Upper lobe of right lung (tissue), 1 donor: ENCODE data around the gene CNTN1. TPM values are rescaled to one million over a fixed set of nuclear protein-coding genes. Genes with fewer than 3 reads are reported as not detected.
"Not testable (repeated sequence)": the region's sequence is repeated elsewhere in the genome, so short reads cannot be mapped to it uniquely, and the experiment has no call there.

Source experiments
- ATAC-seq: fragments of 200-7000 bp; cut with Tn5 transposase; one replicate; pipeline ENCODE4 v1.9.1; 2020; ENCODE audit warnings: mild to moderate bottlenecking, moderate library complexity
- DNase-seq: peaks from one replicate; pipeline ENCODE4 v3.0.0-alpha.2; 2020
- H3K27ac ChIP-seq: fragments of 200-600 bp; one replicate; pipeline ENCODE4 v1.8.0; 2022
- H3K27me3 ChIP-seq: fragments of 200-600 bp; one replicate; pipeline ENCODE4 v1.8.0; 2022; ENCODE audit warnings: mild to moderate bottlenecking
- H3K36me3 ChIP-seq: fragments of 200-600 bp; one replicate; pipeline ENCODE4 v1.8.0; 2022
- H3K4me1 ChIP-seq: fragments of 200-600 bp; one replicate; pipeline ENCODE4 v1.8.0; 2022
- H3K4me3 ChIP-seq: fragments of 200-600 bp; one replicate; pipeline ENCODE4 v1.8.0; 2022; ENCODE audit warnings: mild to moderate bottlenecking
- H3K9me3 ChIP-seq: fragments of 200-600 bp; one replicate; pipeline ENCODE4 v1.8.0; 2022
- intact Hi-C: fragments of 100-400 bp; cut with DNase I; formaldehyde crosslinking; loops from one replicate; pipeline ENCODE4 v1.11.0; 2022
- total RNA-seq: library from RNA; stranded (reverse); fragmentation: NEBNext Ultra II Directional; extraction: Animal tissue kit (Norgen Biotek cat#: 25700); gene quantifications from one replicate; pipeline ENCODE4 v1.2.1, GENCODE V29; 2021
- TF ChIP-seq, protein P1 (sequence below): fragments of 200-600 bp; IDR thresholded peaks from one replicate; pipeline ENCODE4 v1.8.0; 2022; ENCODE audit warnings: antibody characterized with exemption
- donor health status: DM: no; HTN: yes; CAD: no; lungs with severe emphysema.

The CNTN1 gene
- total RNA-seq, 1 donor from 2014 or later = 15.1 TPM

DNA sequence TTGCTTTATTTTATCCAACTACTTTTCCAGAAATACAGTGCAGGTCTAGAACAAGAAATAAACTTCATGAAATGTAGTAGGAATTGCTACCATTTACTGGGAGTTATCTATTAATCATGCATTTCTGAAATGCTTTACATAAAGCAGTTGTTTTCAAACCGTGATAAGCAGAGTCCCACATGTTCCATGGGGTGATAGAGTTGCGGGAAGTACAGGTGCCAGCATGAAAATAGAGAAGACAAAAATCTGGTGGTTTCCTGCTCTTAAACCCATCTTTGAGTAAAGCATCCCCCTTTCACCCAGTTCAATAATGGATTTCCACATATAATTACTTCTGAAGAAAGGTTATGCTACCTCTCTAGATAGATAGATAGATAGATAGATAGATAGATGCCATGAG lies 372.2 kb downstream of the CNTN1 start:
- no peaks in the 10 kb centered on the region for H3K9me3 ChIP-seq
- no peaks in the 10 kb centered on the region for H3K36me3 ChIP-seq
- H3K27me3 ChIP-seq = no peaks in the 10 kb centered on the region
- intact Hi-C loops = no loop called here
- DNase-seq (no peak), ATAC-seq (no peak)
- TF ChIP-seq, protein P1, sequence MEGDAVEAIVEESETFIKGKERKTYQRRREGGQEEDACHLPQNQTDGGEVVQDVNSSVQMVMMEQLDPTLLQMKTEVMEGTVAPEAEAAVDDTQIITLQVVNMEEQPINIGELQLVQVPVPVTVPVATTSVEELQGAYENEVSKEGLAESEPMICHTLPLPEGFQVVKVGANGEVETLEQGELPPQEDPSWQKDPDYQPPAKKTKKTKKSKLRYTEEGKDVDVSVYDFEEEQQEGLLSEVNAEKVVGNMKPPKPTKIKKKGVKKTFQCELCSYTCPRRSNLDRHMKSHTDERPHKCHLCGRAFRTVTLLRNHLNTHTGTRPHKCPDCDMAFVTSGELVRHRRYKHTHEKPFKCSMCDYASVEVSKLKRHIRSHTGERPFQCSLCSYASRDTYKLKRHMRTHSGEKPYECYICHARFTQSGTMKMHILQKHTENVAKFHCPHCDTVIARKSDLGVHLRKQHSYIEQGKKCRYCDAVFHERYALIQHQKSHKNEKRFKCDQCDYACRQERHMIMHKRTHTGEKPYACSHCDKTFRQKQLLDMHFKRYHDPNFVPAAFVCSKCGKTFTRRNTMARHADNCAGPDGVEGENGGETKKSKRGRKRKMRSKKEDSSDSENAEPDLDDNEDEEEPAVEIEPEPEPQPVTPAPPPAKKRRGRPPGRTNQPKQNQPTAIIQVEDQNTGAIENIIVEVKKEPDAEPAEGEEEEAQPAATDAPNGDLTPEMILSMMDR = no peak
- H3K4me3 ChIP-seq = no peak overlapping the region
- H3K27ac ChIP-seq = no peak overlapping the region
- H3K4me1 ChIP-seq = no peaks in the 10 kb centered on the region

DNA sequence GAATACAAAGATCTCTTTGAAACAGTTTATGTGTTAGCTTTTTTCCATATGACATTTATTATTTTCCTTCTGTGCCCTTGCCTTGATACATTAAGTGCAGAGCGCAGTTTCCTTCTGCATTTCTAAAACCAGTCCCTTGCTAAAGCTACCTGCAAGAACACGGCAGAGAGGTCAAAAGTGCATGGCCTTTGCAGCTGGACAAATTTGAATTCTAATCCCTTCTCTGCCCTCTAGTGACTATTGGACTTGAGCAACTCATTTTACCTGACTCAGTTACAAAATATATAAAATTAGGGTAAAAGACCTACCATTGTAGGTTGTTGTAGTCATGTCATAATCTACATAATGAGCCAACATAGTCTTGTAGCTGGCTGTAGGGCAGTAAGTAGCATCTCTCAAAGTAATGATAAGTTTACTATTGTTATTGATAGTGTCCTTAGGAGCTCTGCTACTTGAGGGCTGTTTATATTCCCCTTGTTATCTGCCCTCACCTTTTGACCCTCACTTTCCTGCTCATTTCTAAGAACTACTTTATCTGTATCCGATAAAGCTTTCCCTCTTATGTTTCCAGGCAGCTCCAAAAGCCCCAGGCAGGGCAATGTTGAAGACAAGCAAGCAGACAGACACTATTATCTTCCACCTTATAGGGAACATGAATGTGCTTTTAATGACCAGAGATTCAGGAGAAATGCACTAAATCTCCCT lies 375.9 kb downstream of the CNTN1 start:
- no peak overlapping the region for H3K4me3 ChIP-seq
- intact Hi-C loops = no loop called here
- no peaks in the 10 kb centered on the region for H3K9me3 ChIP-seq
- no peak for DNase-seq
- ATAC-seq = no peak
- no peaks in the 10 kb centered on the region for H3K27me3 ChIP-seq
- H3K36me3 ChIP-seq = no peaks in the 10 kb centered on the region
- no peaks in the 10 kb centered on the region for H3K4me1 ChIP-seq
- H3K27ac ChIP-seq = no peak overlapping the region
- TF ChIP-seq, protein P1 = no peak

DNA sequence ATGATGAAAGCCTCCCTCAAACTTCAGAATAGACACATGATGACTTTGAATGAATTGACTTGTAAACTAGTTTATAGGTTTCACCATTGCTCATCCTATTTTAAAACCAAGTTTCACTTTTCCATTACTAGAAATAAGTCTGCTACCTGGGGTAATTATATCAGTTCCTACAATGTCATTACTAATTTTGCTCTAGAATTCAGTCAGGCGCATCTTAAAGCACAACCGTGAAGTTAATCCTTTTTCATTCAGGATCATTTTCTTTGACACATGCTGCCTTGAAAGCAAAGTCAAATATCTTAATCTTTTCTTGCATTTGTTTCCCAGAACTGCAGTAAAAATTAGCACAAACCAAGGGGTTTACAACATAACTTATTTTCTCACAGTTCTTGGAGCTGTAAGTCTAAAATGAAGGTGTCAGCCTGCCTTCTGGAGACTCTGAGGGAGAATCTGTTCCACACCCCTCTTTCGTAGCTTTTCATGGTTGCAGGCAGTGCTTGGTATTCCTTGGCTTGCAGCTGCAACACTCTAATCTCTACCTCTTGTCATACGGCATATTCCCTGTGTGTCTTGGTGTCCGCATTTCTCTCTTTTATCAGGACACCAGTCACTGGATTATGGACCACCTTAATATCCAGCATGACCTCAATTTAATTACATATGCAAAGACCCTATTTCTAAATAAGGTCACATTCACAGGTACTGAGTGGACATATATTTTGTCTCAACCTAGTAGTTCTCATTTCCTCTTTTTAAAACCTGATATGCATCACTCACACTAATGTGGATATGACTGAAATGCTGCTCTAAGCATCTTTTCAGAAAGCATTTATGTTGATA lies 381.6 kb downstream of the CNTN1 start:
- intact Hi-C loops = no loop called here
- no peak for ATAC-seq
- Histone ChIP-seq H3K27ac (no peak overlapping the region), H3K27me3 (no peaks in the 10 kb centered on the region), H3K36me3 (no peaks in the 10 kb centered on the region), H3K4me3 (no peak overlapping the region), H3K9me3 (no peaks in the 10 kb centered on the region), H3K4me1 (no peaks in the 10 kb centered on the region)
- DNase-seq = no peak
- TF ChIP-seq, protein P1 = no peak

DNA sequence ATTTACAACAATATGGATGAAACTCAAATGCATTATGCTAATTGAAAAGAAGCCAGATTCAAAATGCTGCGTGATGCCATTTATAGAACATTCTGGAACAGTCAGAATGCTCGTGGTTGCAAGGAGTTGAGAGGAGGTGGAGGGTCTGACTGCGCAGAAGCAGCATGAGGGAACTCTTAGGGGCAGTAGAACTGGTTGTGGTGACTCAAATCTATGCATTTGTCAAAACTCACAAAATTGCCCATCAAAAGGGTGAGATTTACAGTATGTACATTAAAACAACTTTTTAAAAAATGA lies 382.2 kb downstream of the CNTN1 start:
- no peaks in the 10 kb centered on the region for H3K4me1 ChIP-seq
- intact Hi-C loops = no loop called here
- DNase-seq = no peak
- no peak overlapping the region for H3K27ac ChIP-seq
- H3K9me3 ChIP-seq = no peaks in the 10 kb centered on the region
- ATAC-seq = no peak
- H3K4me3 ChIP-seq = no peak overlapping the region
- TF ChIP-seq, protein P1 = no peak
- no peaks in the 10 kb centered on the region for H3K27me3 ChIP-seq
- H3K36me3 ChIP-seq = no peaks in the 10 kb centered on the region

DNA sequence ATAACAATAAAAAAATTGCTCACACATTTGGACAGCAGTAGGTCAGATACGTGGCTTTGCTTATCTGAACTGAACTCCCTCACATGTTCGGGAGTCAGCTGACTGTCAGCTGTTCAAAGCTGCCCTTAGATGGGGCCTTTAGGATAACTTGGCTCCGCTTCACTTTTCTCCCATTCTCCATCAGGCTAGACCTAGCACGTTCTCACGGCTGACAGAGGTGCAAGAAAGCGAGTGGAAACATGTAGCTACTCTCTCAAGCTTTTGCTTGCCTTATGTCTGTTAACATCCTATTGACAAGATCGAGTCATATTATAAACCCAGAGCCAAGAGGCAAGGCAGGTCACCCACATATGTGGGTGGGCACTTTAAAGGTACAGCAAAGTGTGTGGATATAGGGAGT lies 383.9 kb downstream of the CNTN1 start:
- Histone ChIP-seq H3K4me1 (no peaks in the 10 kb centered on the region), H3K27ac (no peak overlapping the region), H3K36me3 (no peaks in the 10 kb centered on the region), H3K4me3 (no peak overlapping the region), H3K27me3 (no peaks in the 10 kb centered on the region), H3K9me3 (peaks cover 4% of the 10 kb centered on the region)
- TF ChIP-seq, protein P1 = no peak
- ATAC-seq = no peak
- no peak for DNase-seq
- intact Hi-C loops = no loop called here

DNA sequence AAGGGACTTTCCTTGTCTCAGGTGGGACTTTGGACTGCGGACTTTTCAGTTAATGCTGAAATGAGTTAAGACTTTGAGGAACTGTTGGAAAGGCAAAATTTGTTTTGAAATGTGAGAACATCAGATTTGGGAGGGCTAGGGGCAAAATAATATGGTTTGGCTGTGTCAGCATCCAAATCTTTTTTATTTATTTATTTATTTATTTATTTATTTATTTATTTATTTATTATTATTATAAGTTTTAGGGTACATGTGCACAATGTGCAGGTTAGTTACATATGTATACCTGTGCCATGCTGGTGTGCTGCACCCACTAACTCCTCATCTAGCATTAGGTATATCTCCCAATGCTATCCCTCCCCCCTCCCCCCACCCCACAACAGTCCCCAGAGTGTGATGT lies 389.0 kb downstream of the CNTN1 start:
- H3K27ac ChIP-seq, H3K27me3 ChIP-seq, ATAC-seq, DNase-seq, intact Hi-C loops, H3K9me3 ChIP-seq, H3K4me3 ChIP-seq, H3K36me3 ChIP-seq, H3K4me1 ChIP-seq: not testable (repeated sequence)
